ENCODE results near the gene ACAD8. TPM values are rescaled to one million over a fixed set of nuclear protein-coding genes. Genes with fewer than 3 reads are reported as not detected.

The ACAD8 gene
- total RNA-seq, 1 donor from 2014 or later: 44.8 TPM

- Histone ChIP-seq H3K4me3 (no peak overlapping the region), H3K27me3 (peaks cover 1% of the 10 kb centered on the region), H3K27ac (peak overlapping the region; percentile 59), H3K9me3 (no peaks in the 10 kb centered on the region), H3K4me1 (peaks cover 16% of the 10 kb centered on the region), H3K36me3 (peaks cover 24% of the 10 kb centered on the region)
- ATAC-seq: peak; percentile 5
- no peak for DNase-seq
- intact Hi-C loops (cut with DNase I): no loop called here
- TF ChIP-seq, protein P1, sequence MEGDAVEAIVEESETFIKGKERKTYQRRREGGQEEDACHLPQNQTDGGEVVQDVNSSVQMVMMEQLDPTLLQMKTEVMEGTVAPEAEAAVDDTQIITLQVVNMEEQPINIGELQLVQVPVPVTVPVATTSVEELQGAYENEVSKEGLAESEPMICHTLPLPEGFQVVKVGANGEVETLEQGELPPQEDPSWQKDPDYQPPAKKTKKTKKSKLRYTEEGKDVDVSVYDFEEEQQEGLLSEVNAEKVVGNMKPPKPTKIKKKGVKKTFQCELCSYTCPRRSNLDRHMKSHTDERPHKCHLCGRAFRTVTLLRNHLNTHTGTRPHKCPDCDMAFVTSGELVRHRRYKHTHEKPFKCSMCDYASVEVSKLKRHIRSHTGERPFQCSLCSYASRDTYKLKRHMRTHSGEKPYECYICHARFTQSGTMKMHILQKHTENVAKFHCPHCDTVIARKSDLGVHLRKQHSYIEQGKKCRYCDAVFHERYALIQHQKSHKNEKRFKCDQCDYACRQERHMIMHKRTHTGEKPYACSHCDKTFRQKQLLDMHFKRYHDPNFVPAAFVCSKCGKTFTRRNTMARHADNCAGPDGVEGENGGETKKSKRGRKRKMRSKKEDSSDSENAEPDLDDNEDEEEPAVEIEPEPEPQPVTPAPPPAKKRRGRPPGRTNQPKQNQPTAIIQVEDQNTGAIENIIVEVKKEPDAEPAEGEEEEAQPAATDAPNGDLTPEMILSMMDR (IDR thresholded peaks at IDR 0.05): no peak
These were observed 13.1 kb downstream of the ACAD8 start for GRCh38 chr11:134266440-134266839.

DNA sequence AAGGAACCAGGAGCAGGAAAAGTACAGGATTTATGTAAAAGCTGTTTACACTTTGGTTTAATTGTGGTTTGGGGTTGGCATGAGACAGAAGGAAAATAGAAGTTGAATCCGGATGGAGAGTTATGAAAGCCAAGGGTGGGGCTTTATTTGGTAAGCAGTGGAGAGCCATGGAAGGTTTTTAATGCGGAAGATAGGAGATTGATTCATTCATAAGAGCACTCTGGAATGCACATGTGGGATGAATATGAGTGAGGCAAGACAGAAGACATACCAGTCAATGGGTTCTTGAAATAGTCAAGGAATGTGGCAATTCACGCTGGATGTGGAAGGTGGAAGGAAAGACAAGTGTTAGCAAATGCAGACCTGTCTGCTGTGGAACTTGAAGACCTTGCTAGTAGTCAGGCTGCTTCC lies 13.5 kb downstream of the ACAD8 start:
- no peaks in the 10 kb centered on the region for H3K9me3 ChIP-seq
- ATAC-seq: peak; percentile 92
- H3K27ac ChIP-seq: peak overlapping the region; percentile 59
- peaks cover 20% of the 10 kb centered on the region for H3K36me3 ChIP-seq
- H3K4me1 ChIP-seq: peaks cover 16% of the 10 kb centered on the region
- no peak overlapping the region for H3K4me3 ChIP-seq
- TF ChIP-seq, protein P1 (IDR thresholded peaks at IDR 0.05): no peak
- DNase-seq: no peak
- H3K27me3 ChIP-seq: peaks cover 5% of the 10 kb centered on the region
- intact Hi-C loops (cut with DNase I): no loop called here

DNA sequence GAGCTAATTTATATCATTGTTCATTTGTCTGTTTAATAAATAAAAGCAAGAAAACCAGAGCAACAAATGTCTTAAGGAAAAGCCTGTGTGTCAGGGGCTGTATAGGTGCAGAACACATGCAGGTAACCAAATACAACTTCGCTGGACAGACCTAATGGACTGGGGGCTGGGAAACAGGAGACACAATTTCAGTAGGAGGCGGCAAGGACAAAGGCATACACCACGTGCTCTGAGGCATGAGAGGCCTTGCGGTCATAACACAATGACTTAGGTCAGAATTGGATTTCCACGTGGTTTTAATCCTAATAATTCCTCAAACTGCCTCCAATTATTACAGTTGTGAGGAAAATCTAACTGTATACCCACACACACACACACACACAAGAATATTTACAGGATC lies 14.1 kb downstream of the ACAD8 start:
- Histone ChIP-seq H3K36me3 (peaks cover 14% of the 10 kb centered on the region), H3K4me1 (peaks cover 16% of the 10 kb centered on the region), H3K4me3 (no peak overlapping the region), H3K27me3 (peaks cover 12% of the 10 kb centered on the region), H3K27ac (peak overlapping the region; percentile 59), H3K9me3 (no peaks in the 10 kb centered on the region)
- TF ChIP-seq, protein P1 (IDR thresholded peaks at IDR 0.05): no peak
- ATAC-seq (no peak), DNase-seq (no peak)
- intact Hi-C loops (cut with DNase I): no loop called here

- TF ChIP-seq, protein P1 (IDR thresholded peaks at IDR 0.05): no peak
- no peaks in the 10 kb centered on the region for H3K9me3 ChIP-seq
- peaks cover 17% of the 10 kb centered on the region for H3K27me3 ChIP-seq
- DNase-seq: no peak
- peaks cover 16% of the 10 kb centered on the region for H3K4me1 ChIP-seq
- ATAC-seq: no peak
- intact Hi-C loops (cut with DNase I): no loop called here
- H3K4me3 ChIP-seq: no peak overlapping the region
- H3K36me3 ChIP-seq: peaks cover 8% of the 10 kb centered on the region
- no peak overlapping the region for H3K27ac ChIP-seq
These were observed 14.6 kb downstream of the ACAD8 start for GRCh38 chr11:134267966-134268365.

- DNase-seq (no peak), ATAC-seq (no peak)
- Histone ChIP-seq H3K27ac (no peak overlapping the region), H3K27me3 (peaks cover 40% of the 10 kb centered on the region), H3K4me1 (peaks cover 16% of the 10 kb centered on the region), H3K36me3 (no peaks in the 10 kb centered on the region), H3K9me3 (no peaks in the 10 kb centered on the region), H3K4me3 (no peak overlapping the region)
- intact Hi-C loops (cut with DNase I): no loop called here
- TF ChIP-seq, protein P1 (IDR thresholded peaks at IDR 0.05): no peak
These were observed 16.9 kb downstream of the ACAD8 start for GRCh38 chr11:134270250-134270714.

- intact Hi-C loops (cut with DNase I): no loop called here
- Histone ChIP-seq H3K4me1 (peaks cover 21% of the 10 kb centered on the region), H3K4me3 (no peak overlapping the region), H3K27me3 (peaks cover 57% of the 10 kb centered on the region), H3K9me3 (no peaks in the 10 kb centered on the region), H3K36me3 (no peaks in the 10 kb centered on the region), H3K27ac (no peak overlapping the region)
- ATAC-seq (no peak), DNase-seq (no peak)
- TF ChIP-seq, protein P1 (IDR thresholded peaks at IDR 0.05): no peak
These were observed 18.6 kb downstream of the ACAD8 start for GRCh38 chr11:134271978-134272377.

Data from upper lobe of right lung (tissue), 1 donor.